Fibroblast of pulmonary artery (primary cell): ENCODE measurements around the gene SYK.

Source experiments
- DNase-seq: peaks from one replicate; pipeline ENCODE4 v3.0.0-alpha.2; 2010; ENCODE audit warnings: low read depth
- H3K4me3 ChIP-seq: replicated peaks from 2 replicates; pipeline ENCODE4 v1.5.1; 2011; ENCODE audit warnings: low read depth, mild to moderate bottlenecking, control low read depth, low read length, moderate library complexity
- TF ChIP-seq, protein P1 (sequence below): IDR thresholded peaks from 2 replicates; pipeline ENCODE4 v1.5.1; 2011; ENCODE audit warnings: mild to moderate bottlenecking, control low read depth, low read length, inconsistent platforms; ENCODE audit errors: missing control alignments

The SYK gene

DNA sequence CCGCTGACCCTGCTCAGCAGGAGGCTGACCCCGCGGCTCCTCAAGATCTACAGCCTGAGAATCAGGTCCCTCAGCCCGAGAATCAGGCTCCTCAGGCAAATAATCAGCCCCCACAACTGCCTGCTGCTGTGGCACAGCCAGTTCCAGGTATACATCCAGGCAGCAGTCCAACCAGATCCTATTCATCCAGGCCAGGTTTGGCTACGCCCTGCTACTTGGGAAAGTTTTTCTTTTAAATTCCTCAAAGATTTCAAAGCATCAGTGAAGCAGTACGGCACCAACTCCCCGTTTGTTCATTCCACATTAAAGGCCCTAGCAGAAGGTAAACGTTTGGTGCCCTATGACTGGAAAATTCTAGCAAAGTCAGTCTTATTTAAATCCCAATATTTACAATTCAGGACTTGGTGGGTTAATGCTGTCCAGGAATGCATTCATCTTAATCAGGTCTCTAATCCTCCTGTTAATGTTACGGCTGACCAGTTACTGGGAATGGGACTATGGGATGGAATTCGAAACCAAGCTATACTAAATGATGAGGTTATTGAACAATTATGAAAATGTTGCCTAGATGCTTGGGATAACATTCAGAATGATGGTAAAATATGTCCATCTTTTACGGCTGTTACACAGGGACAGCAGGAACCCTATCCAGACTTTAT is 102.3 kb downstream of the SYK start:
- no peak for DNase-seq
- TF ChIP-seq, protein P1, sequence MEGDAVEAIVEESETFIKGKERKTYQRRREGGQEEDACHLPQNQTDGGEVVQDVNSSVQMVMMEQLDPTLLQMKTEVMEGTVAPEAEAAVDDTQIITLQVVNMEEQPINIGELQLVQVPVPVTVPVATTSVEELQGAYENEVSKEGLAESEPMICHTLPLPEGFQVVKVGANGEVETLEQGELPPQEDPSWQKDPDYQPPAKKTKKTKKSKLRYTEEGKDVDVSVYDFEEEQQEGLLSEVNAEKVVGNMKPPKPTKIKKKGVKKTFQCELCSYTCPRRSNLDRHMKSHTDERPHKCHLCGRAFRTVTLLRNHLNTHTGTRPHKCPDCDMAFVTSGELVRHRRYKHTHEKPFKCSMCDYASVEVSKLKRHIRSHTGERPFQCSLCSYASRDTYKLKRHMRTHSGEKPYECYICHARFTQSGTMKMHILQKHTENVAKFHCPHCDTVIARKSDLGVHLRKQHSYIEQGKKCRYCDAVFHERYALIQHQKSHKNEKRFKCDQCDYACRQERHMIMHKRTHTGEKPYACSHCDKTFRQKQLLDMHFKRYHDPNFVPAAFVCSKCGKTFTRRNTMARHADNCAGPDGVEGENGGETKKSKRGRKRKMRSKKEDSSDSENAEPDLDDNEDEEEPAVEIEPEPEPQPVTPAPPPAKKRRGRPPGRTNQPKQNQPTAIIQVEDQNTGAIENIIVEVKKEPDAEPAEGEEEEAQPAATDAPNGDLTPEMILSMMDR, result no peak
- no peak overlapping the region for H3K4me3 ChIP-seq

DNA sequence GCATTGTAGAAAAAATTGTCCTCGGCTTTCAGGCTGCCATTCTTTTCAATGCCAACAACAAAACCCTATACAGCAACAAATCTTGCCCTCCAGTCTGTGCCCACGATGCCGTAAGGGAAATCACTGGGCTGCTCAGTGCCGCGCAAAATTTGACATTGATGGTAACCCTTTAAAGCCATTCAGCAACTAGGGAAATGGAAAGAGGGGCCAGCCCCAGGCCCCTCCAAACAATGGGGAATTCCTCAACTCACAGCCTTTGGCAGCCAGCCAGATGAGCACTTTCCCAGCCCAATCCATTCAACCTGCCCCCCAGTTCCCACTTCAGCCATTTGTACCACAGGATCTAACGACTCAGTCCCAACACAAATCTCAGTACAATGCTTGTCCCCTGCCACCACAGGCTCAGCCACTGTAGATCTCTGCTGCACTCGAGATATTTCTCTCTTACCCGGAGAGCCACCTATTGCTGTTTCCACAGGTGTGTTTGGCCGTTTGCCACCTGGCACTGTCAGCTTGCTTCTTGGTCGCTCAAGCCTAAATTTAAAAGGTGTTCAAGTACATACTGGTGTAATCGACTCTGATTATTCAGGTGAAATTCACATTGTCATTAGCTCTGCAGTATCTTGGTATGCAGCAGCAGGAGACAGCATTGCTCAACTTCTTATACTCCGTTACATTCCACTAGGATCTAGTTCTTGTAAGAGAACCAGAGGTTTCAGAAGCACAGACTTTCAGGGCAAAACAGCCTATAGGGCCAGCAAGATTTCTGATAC is 103.3 kb downstream of the SYK start:
- DNase-seq, result no peak
- TF ChIP-seq, protein P1, result no peak
- no peak overlapping the region for H3K4me3 ChIP-seq

DNA sequence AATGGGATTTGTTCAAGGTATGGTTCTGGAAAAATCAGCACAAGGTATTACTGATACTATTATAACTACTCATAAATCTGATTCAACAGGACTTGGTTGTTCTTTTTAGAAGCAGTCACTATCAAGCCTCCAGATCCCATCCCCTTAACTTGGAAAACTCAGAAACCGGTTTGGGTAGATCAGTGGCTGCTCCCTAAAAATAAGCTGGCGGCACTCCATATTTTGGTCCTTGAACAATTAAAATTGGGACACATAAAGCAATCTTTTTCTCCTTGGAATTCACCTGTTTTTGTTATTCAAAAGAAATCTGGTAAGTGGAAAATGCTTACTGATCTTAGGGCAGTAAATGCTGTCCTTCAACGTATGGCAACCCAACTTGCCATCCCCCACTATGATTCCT is 104.2 kb downstream of the SYK start:
- H3K4me3 ChIP-seq, result no peak overlapping the region
- DNase-seq, result no peak
- TF ChIP-seq, protein P1, result no peak

DNA sequence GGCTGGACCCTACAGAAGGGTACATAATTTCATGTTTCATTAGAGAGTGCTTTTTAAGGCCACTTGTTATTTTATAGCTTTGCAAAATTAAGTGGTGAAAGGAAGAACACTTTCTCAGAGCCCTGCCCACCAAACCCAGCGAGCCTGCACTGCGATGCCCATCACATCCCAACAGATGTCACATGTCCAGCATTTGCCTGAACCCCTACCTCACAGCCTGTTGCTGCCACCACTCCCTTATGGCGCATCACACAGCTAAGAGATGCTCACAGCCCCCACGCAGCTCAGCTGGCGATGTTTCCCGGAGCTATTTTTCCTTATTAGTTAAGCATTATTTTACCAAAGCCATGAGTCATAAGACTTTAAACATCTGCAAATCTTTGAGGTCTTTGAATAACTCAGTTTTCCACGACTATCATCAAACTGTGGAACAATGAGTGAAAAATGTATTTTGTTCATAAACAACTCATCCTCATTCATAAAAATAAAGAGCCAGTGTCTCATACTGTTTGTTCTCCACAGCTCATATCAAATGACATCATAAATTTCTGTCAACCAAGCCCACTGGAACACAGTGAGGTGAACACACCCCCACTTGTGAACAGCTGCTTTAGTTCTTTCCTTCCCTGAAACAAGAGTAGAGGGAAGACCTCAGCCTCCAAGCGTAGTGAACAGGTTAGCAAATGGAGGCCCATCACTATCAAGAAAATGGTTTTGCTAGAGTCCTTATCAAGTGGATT is 104.9 kb downstream of the SYK start:
- no peak for DNase-seq
- H3K4me3 ChIP-seq, result no peak overlapping the region
- TF ChIP-seq, protein P1, result no peak

DNA sequence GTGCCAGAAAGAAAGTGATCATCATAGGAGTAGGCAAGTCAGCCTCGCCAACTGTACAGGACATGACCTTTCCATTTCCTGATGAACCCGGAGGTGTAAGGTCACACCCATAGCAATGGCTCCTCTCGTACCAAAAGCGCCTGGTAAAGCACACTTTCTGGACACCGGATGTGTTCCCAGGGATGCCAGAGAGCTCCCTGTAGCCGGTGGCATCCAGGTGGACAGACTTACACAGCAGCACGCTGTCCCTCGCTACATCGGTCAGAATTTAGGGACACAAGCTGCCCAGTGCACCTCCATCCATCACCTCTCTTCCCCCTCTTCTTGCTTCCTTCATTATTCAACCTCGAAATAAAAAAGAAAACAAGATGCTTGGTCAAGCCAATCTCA is 105.4 kb downstream of the SYK start:
- H3K4me3 ChIP-seq, result no peak overlapping the region

DNA sequence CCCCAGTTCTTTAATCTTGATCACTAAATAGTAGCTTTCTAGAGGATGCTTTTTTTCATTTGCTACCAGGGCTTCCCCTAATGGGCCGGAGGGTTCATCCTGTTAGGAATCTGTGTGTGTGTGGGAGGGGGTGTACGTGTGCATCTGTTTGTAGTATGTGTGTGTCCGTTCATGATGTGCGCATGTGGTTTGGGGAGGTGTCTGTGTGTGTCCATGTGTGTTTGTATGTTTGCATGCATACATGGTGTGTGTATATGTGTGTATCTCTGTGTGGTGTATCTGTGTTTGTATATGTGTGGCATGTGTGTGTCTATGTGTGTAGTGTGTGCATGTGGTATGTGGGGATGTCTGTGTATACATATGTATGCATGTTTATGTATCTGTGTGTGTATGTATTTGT is 106.2 kb downstream of the SYK start:
- DNase-seq, result no peak
- TF ChIP-seq, protein P1, result no peak
- no peak overlapping the region for H3K4me3 ChIP-seq

More for the DNA sequence above, 105.4 kb downstream of the SYK start:
- TF ChIP-seq, protein P1, result no peak
- DNase-seq, result no peak
